Naive thymus-derived CD8-positive, alpha-beta T cell (primary cell): ENCODE data around the gene PDZRN3. TPM values are rescaled to one million over a fixed set of nuclear protein-coding genes. Genes with fewer than 3 reads are reported as not detected.

Experiments used
- ATAC-seq, 2 donors: fragments of 150-1000 bp; cut with Tn5 transposase in 1 of 2; sonication (Bioruptor Pico), chemical (Tn5 transposase) in 1 of 2; 1 replicate in 1 of 2; 2 replicates in 1 of 2; pipeline ENCODE4 v1.10.0; 2021; ENCODE audit warnings: mild to moderate bottlenecking in 2 of 2, moderate library complexity in 2 of 2
- POLR2A ChIA-PET: fragments of 350-600 bp; sonication (Branson Sonifier 250); formaldehyde crosslinking; loops from one replicate; lab custom pipeline; 2021; ENCODE audit warnings: antibody characterized with exemption; lab: Charles Lee
- DNase-seq, 10 donors: peaks; one replicate each; pipeline versions ENCODE4 v3.0.0 to v3.0.0-alpha.2; 2020 to 2022
- H3K27ac Mint-ChIP-seq, 10 donors: one replicate each; pipeline ENCODE4 v1.8.0; 2020 to 2022; ENCODE audit warnings: mild to moderate bottlenecking in 10 of 10, mixed read lengths in 10 of 10, moderate library complexity in 4 of 10, inconsistent platforms in 1 of 10
- H3K27me3 Mint-ChIP-seq, 5 donors: one replicate each; pipeline ENCODE4 v1.8.0; 2021 to 2022; ENCODE audit warnings: mixed read lengths in 5 of 5
- H3K36me3 Mint-ChIP-seq, 3 donors: one replicate each; pipeline ENCODE4 v1.8.0; 2020 to 2022; ENCODE audit warnings: mixed read lengths in 3 of 3, mild to moderate bottlenecking in 2 of 3, inconsistent platforms in 1 of 3
- H3K4me1 Mint-ChIP-seq, 4 donors: one replicate each; pipeline ENCODE4 v1.8.0; 2021 to 2022; ENCODE audit warnings: mixed read lengths in 4 of 4
- H3K4me3 Mint-ChIP-seq, 10 donors: one replicate each; pipeline ENCODE4 v1.8.0; 2020 to 2022; ENCODE audit warnings: mild to moderate bottlenecking in 10 of 10, mixed read lengths in 10 of 10, moderate library complexity in 6 of 10, inconsistent platforms in 1 of 10
- H3K9me3 Mint-ChIP-seq, 9 donors: one replicate each; pipeline ENCODE4 v1.8.0; 2020 to 2022; ENCODE audit warnings: mixed read lengths in 9 of 9, mild to moderate bottlenecking in 3 of 9, inconsistent platforms in 1 of 9, moderate library complexity in 1 of 9
- polyA plus RNA-seq, 3 donors: library from polyadenylated mRNA; unstranded; fragments of 300-500 nt; fragmentation: Illumina TruSeq; gene quantifications; one replicate each; pipeline ENCODE4 v1.2.3, GENCODE V29; 2021
- total RNA-seq, 8 experiments: library from RNA in 2 of 8; stranded (reverse) in 2 of 8; gene quantifications; one replicate each; pipeline ENCODE4 v1.2.3 and lab custom pipeline; 2021 to 2026

PDZRN3 gene
- total RNA-seq: not detected
- polyA plus RNA-seq: not detected
- total RNA-seq (lab: John Stamatoyannopoulos, UW): 0 to 0.17 (median 0) reads per million in 6 experiments

DNA sequence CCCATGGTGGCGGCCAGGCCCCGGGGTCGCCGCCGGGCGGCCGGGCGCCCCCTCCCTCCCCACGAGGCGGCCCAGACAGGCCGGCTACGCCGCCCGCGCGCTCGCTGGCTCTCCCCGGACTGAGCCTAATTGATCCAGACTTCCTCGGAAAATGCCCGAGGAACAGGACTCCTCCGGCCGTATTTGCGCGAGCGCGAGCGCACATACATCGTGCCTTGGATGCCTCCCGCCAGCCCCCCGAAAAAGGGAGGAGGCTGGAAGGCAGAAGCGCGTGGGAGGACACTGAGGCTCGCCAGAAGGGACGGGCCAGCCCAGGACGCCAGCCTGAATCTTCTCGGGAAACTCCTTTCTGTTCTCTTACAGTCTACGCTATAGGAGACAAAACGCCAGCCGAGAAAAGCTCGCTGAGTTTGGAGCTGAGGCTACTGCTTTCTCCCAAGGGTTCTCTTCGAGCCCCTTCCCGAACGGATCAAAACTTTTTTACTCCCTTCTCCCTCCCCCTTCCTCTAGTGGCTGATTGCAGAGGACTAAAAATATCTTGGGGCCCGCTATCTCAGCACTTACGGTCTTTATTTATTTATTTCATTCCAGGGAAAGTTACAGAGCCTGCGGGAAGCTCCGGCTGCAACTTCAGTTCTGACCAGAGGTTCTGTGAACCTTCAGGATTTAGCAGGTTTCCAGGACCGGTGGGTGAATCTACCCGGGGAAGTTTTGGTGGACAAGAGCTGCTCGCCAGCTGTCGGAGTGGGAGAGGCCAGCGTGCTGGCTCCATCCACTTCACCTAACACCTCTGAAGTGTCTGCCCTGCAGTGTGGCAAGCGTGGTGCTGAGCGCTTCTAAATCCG is at the start of gene PDZRN3:
PDZRN3 (minus strand) TSS at position 121 of the 845 bp plus-strand sequence.
- Mint-ChIP-seq H3K36me3 (no peaks in the 10 kb centered on the region), H3K27ac (no peak within 1 kb of the TSS), H3K9me3 (peaks cover 0 to 2% (median 0%) of the 10 kb centered on the region in 9 donors), H3K27me3 (peaks cover 15 to 40% (median 20%) of the 10 kb centered on the region in 5 donors), H3K4me1 (no peaks in the 10 kb centered on the region), H3K4me3 (no peak within 1 kb of the TSS)
- ATAC-seq: no peak
- POLR2A ChIA-PET: no interaction called here
- DNase-seq: no peak

DNA sequence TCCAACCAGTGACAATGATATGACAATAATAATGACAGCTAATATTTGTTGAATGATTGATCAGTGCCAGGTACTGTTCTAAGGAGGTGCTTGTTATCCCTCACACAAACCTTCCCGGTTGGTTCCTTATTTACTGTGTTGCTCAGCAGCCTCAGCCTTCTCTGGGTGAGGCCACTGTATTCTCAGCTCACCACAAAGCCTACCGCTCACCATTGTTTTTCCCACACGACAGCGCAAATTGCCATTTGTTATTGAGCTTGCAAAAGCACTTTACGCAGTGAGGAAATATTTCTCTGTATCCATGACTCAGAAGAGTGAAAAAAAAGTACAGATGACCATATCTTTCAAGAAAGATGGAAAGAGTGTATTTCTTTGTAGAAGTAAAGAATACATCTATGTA is 49.5 kb upstream of the PDZRN3 start:
- Mint-ChIP-seq H3K9me3 (peaks cover 0 to 10% (median 3%) of the 10 kb centered on the region in 9 donors), H3K36me3 (no peaks in the 10 kb centered on the region)
- POLR2A ChIA-PET: no interaction called here

DNA sequence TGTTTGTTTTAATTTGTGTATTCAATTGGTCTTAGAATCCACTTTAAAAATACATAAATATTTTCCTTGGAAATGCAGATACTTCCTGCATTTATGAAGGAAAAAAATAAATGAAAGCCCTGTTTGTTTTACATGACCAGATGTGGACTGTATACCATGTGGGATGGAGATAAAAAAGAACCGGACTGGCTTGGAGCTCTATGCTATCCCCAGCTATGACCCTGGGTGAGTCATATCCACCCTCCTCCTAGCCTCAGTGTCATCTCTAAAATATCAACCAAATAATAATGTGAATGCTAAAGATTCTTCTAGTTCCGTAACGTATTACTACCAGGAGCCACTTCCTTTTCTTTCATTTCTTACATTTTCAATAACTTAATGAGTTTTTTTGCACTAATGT is 44.5 kb upstream of the PDZRN3 start:
- Mint-ChIP-seq H3K4me3 (no peak overlapping the region), H3K27ac (no peak overlapping the region), H3K4me1 (no peaks in the 10 kb centered on the region), H3K9me3 (peaks cover 0 to 12% (median 0%) of the 10 kb centered on the region in 9 donors), H3K27me3 (peaks cover 0 to 9% (median 3%) of the 10 kb centered on the region in 5 donors), H3K36me3 (no peaks in the 10 kb centered on the region)
- DNase-seq: no peak
- POLR2A ChIA-PET: no interaction called here
- ATAC-seq: no peak

More for the DNA sequence above, 49.5 kb upstream of the PDZRN3 start:
- H3K4me1 Mint-ChIP-seq: no peaks in the 10 kb centered on the region
- H3K27me3 Mint-ChIP-seq: peaks cover 0 to 9% (median 0%) of the 10 kb centered on the region in 5 donors
- DNase-seq (no peak), ATAC-seq (no peak)
- H3K4me3 Mint-ChIP-seq: no peak overlapping the region
- H3K27ac Mint-ChIP-seq: no peak overlapping the region

DNA sequence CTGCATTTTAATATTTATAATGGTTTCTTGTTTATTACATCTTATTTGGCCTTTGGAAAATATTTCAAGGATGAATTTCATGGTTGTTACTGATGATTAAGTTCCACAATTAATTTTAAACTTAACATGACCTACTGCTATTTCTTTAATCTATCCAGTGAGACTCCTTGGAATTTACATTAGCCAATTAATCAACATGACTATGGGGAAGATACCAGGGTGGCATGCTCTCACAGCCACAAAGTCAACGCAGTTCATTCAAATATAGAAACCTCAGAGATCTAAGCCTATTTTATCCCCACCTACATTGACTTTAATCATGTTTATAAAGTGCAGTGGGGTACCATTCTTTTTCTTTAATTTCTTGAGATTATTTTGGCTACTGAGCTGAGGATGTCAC is 43.6 kb upstream of the PDZRN3 start:
- no peak for DNase-seq
- H3K4me3 Mint-ChIP-seq: no peak overlapping the region
- H3K36me3 Mint-ChIP-seq: no peaks in the 10 kb centered on the region
- no peak for ATAC-seq
- POLR2A ChIA-PET: no interaction called here
- H3K27me3 Mint-ChIP-seq: peaks cover 0 to 4% (median 3%) of the 10 kb centered on the region in 5 donors
- H3K4me1 Mint-ChIP-seq: no peaks in the 10 kb centered on the region
- H3K9me3 Mint-ChIP-seq: peaks cover 0 to 9% (median 0%) of the 10 kb centered on the region in 9 donors
- H3K27ac Mint-ChIP-seq: no peak overlapping the region

DNA sequence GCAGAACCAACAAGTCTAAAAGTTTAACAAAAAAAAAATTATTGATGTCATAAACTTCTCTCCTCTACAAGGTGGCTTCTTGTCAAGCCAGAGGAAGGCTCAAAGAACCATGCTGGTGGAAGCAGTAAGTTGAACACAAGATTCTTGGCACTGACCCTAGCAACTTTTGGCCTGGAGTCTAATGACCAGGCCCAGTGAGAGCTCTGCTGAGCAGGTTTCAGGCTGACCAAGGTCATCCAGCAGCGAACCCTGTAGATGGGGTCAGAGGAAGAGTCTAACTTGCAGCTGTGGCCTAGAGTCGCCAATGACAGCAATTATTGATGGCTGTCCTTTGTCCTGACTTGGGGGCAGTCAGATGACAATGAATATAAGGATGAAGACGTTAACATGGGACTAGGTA is 43.1 kb upstream of the PDZRN3 start:
- H3K27ac Mint-ChIP-seq: peak overlapping the region in 1 of 10 donors; percentile 66
- ATAC-seq (no peak), DNase-seq (no peak)
- H3K27me3 Mint-ChIP-seq: peaks cover 0 to 3% (median 2%) of the 10 kb centered on the region in 5 donors
- no peaks in the 10 kb centered on the region for H3K4me1 Mint-ChIP-seq
- no peaks in the 10 kb centered on the region for H3K36me3 Mint-ChIP-seq
- H3K9me3 Mint-ChIP-seq: peaks cover 0 to 9% (median 0%) of the 10 kb centered on the region in 9 donors
- H3K4me3 Mint-ChIP-seq: no peak overlapping the region
- POLR2A ChIA-PET: no interaction called here

DNA sequence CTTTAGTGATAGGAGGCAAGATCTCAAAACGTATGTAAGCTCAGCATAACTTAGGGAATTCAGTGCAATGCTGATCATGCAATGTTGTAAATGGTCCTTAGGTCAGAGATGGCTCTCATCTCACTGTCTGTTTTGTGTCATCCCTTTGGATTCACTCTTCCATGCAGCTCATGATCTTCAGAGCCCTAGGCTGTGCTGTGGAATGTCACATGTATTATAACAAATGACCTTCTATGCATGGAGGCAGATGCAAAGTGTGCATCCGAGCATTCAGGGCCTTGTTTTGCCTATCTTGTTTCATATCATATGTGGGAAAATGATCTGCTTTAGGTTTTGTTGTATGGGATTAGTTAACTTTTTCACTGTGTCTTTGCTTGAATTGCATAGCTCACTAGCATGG is 40.5 kb upstream of the PDZRN3 start:
- Mint-ChIP-seq H3K4me1 (no peaks in the 10 kb centered on the region), H3K27ac (no peak overlapping the region), H3K9me3 (peaks cover 0 to 11% (median 1%) of the 10 kb centered on the region in 9 donors), H3K4me3 (no peak overlapping the region), H3K36me3 (no peaks in the 10 kb centered on the region), H3K27me3 (peaks cover 0 to 3% (median 2%) of the 10 kb centered on the region in 5 donors)
- ATAC-seq (no peak), DNase-seq (no peak)
- POLR2A ChIA-PET: no interaction called here

DNA sequence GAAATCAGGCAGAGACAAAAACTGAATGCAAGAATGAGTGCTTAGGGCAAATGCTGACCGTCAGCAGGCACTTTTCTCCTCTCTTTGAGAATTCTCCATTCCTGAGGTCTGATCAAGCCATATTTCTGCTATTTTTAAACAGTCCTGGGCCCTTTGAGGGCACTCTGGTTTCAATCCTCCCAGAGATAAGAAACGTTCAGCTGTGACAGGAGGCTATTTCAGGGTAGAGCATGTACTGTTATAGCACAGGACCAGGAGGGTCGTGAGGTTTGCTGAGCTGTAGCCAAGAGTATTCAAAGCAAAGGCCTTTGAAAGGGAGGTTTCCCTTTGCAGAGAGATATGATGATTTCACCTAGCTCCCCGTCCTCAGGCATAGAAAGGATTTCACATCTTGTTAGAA is 39.6 kb upstream of the PDZRN3 start:
- Mint-ChIP-seq H3K36me3 (no peaks in the 10 kb centered on the region), H3K9me3 (peaks cover 0 to 16% (median 1%) of the 10 kb centered on the region in 9 donors), H3K4me3 (no peak overlapping the region), H3K27me3 (peaks cover 0 to 9% (median 2%) of the 10 kb centered on the region in 5 donors), H3K27ac (no peak overlapping the region), H3K4me1 (no peaks in the 10 kb centered on the region)
- DNase-seq: no peak
- no peak for ATAC-seq
- POLR2A ChIA-PET: no interaction called here

DNA sequence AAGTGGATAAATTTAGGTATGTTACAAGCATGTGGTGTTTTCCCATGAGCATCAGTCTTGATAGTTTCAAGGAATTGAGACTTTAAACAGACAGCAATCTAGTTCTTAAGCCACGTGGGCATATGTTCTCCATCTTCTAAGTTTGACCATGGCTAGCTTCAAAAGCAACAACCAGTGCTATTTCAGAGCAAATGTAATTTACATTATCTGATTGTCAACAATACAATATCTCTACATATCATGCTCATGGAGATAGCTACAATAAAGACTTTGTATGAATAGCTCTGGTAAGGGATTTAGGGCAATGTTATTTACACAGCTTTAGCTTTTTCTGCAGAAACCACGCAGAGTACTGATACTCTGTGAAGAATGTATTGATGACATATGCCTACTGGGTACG is 38.8 kb upstream of the PDZRN3 start:
- Mint-ChIP-seq H3K27ac (no peak overlapping the region), H3K9me3 (peaks cover 0 to 16% (median 1%) of the 10 kb centered on the region in 9 donors), H3K36me3 (no peaks in the 10 kb centered on the region), H3K4me1 (no peaks in the 10 kb centered on the region), H3K27me3 (peaks cover 0 to 9% (median 2%) of the 10 kb centered on the region in 5 donors), H3K4me3 (no peak overlapping the region)
- DNase-seq (no peak), ATAC-seq (no peak)
- POLR2A ChIA-PET: no interaction called here

DNA sequence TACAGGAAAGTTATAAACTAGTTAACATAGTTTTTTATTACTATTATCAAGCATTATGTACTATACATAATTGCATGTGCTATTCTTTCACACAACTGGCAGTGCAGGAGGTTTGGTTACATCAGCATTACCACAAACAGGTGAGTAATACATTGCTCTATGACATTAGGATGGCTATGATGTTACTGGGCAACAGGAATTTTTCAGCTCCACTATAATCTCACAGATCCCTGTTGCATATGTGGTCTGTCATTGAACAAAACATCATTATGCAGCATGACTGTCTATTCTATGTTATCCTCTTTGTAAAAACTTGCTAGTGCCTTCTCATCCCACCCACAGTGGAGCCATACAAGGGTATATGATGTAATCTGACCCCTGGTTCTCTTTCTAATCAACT is 36.5 kb upstream of the PDZRN3 start:
- POLR2A ChIA-PET: no interaction called here

DNA sequence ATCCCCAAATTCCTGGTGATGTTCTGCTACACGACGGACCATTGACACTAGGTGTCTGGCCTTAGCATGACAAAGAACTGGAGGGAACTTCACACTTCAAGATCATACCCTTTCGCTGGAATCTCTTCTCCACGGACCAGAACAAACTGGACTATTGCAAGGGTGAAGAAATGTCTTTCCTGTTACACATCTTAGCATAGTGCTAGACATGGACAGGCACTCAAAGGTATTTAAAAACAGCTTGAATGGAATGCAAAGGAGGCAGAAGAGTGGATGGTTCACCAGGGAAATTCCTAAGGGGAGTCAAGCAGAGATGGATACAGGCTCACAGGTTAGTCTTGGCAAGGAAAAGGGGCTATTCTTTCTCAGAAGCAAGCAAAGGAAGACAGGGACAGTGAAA is 33.5 kb upstream of the PDZRN3 start:
- ATAC-seq: no peak
- H3K27me3 Mint-ChIP-seq: peaks cover 0 to 14% (median 0%) of the 10 kb centered on the region in 5 donors

More for the DNA sequence above, 36.5 kb upstream of the PDZRN3 start:
- no peak for ATAC-seq
- Mint-ChIP-seq H3K4me1 (no peaks in the 10 kb centered on the region), H3K36me3 (no peaks in the 10 kb centered on the region), H3K27ac (no peak overlapping the region), H3K27me3 (peaks cover 0 to 18% (median 2%) of the 10 kb centered on the region in 5 donors), H3K9me3 (peaks cover 0 to 16% (median 1%) of the 10 kb centered on the region in 9 donors), H3K4me3 (no peak overlapping the region)
- DNase-seq: no peak

DNA sequence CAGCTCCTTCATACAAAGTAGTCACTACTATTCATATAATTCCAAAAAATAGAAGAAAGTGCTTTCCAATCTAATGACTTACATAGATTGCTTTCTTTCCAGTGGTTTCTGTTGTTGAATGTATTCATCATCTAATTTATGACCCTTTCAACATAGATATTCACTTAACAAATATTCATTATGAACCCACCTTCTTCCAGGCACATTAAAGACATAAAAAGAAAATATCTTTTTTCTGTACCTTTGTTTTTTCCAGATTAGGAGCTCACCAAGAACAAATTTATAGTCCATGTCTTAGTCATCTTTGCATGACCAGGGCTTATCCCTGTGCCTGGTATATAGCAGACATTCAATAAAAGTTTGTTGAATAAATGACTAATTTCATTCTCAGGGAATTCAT is 32.4 kb upstream of the PDZRN3 start:
- ATAC-seq (no peak), DNase-seq (no peak)
- POLR2A ChIA-PET: no interaction called here
- H3K4me3 Mint-ChIP-seq: no peak overlapping the region
- H3K9me3 Mint-ChIP-seq: peaks cover 0 to 16% (median 1%) of the 10 kb centered on the region in 9 donors
- peaks cover 0 to 14% (median 0%) of the 10 kb centered on the region in 5 donors for H3K27me3 Mint-ChIP-seq
- no peaks in the 10 kb centered on the region for H3K4me1 Mint-ChIP-seq
- no peaks in the 10 kb centered on the region for H3K36me3 Mint-ChIP-seq
- no peak overlapping the region for H3K27ac Mint-ChIP-seq

More for the DNA sequence above, 33.5 kb upstream of the PDZRN3 start:
- Mint-ChIP-seq H3K4me3 (no peak overlapping the region), H3K36me3 (no peaks in the 10 kb centered on the region), H3K4me1 (no peaks in the 10 kb centered on the region), H3K9me3 (peaks cover 0 to 16% (median 1%) of the 10 kb centered on the region in 9 donors), H3K27ac (no peak overlapping the region)
- DNase-seq: no peak
- POLR2A ChIA-PET: no interaction called here

DNA sequence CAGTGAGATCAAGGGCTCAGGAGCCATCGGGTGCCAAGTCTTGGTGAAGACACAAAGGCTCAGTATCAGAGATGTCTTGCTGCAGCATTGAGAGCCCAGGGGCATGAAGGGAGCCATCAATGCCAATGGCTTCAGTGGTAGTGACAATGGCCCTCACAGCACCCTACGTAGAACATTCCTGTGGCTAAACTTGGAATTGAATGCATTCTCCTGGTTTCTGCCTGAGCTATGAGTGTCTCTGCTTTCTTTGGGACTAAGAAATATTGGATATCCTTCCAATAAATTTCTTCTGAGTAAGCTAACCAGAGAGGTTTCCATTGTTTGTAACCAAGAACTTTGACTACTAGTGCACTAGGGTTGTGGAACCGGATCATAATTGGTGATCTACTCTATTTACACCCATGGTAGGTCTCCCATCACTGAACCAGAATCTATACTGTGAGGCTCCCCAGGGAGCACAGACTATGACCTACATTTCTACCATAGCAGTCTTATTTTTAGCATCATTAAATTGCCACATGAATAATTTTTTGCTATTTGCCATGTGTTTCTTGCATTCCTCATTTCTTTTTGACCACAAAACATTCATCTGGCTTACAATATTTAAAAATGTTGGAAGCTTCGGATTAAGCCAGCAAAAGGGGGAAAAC is 31.6 kb upstream of the PDZRN3 start:
- ATAC-seq: no peak
- DNase-seq: no peak
- Mint-ChIP-seq H3K4me3 (no peak overlapping the region), H3K4me1 (no peaks in the 10 kb centered on the region), H3K27me3 (peaks cover 0 to 14% (median 0%) of the 10 kb centered on the region in 5 donors), H3K27ac (no peak overlapping the region), H3K9me3 (peaks cover 0 to 16% (median 1%) of the 10 kb centered on the region in 9 donors), H3K36me3 (no peaks in the 10 kb centered on the region)
- POLR2A ChIA-PET: no interaction called here

DNA sequence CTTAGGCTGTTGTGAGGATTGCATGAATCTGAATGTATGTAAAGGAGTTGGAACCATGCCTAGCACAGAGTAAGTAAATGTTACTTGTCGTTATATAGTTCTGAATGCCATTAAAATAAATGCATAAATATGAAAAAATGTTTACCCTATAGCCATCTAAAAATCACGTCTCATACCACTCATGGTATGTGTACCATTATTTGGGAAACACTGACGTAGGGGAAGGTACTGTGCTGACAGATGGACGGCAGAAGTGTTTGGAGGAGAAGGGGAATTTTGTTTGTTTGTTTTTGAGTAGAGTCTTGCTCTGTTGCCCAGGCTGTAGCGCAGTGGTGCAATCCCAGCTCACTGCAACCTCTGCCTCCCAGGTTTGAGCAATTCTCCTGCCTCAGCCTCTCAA is 30.5 kb upstream of the PDZRN3 start:
- H3K27me3 Mint-ChIP-seq: peaks cover 0 to 14% (median 0%) of the 10 kb centered on the region in 5 donors
- no peak for DNase-seq

More for the DNA sequence above, 30.5 kb upstream of the PDZRN3 start:
- ATAC-seq: no peak
- Mint-ChIP-seq H3K4me3 (no peak overlapping the region), H3K27ac (no peak overlapping the region), H3K9me3 (peaks cover 0 to 16% (median 2%) of the 10 kb centered on the region in 9 donors), H3K36me3 (no peaks in the 10 kb centered on the region), H3K4me1 (no peaks in the 10 kb centered on the region)
- POLR2A ChIA-PET: no interaction called here
